ENCODE data around the gene PELI2. TPM values are rescaled to one million over a fixed set of nuclear protein-coding genes. Genes with fewer than 3 reads are reported as not detected.

PELI2 gene
- total RNA-seq, 1 experiment from 2014 or later, result 2.0 TPM

- DNase-seq (ENCODE audit: low read depth, low spot score) (no peak), ATAC-seq (no peak)
- ChIA-PET POLR2A (no interaction called here), CTCF (no interaction called here), RAD21 (ENCODE audit: low non-redundant PET in 1 of 2, low total read pairs in 2 of 2, uncharacterized antibody in 2 of 2, unreplicated experiment in 2 of 2) (no interaction called here)
- intact Hi-C loops (cut with micrococcal nuclease), result no loop called here
- Histone ChIP-seq H3K4me3 (replicated peaks in 1 of 2; ENCODE audit: low read depth in 1 of 2, low read length in 2 of 2) (no peak overlapping the region), H3K79me2 (ENCODE audit: insufficient read depth, low read length) (no peaks in the 10 kb centered on the region), H3K9ac (ENCODE audit: low read length) (no peak overlapping the region), H3K36me3 (ENCODE audit: control insufficient read depth in 1 of 2, insufficient read depth in 2 of 2, low read length in 2 of 2) (no peaks in the 10 kb centered on the region), H3K4me1 (ENCODE audit: control insufficient read depth in 1 of 2, insufficient read depth in 2 of 2, low read length in 2 of 2) (no peaks in the 10 kb centered on the region), H3K27me3 (ENCODE audit: insufficient read depth, low read length) (peaks cover 56% of the 10 kb centered on the region), H3K9me2 (ENCODE audit: insufficient read depth) (no peaks in the 10 kb centered on the region), H3K4me2 (ENCODE audit: low read length) (no peak overlapping the region), H3K27ac (ENCODE audit: low read depth, low read length) (no peak overlapping the region), H4K20me1 (ENCODE audit: insufficient read depth) (no peaks in the 10 kb centered on the region), H2AFZ (ENCODE audit: low read depth, low read length, poor library complexity, severe bottlenecking) (no peak overlapping the region), H3K9me3 (ENCODE audit: control insufficient read depth in 1 of 2, insufficient read depth in 1 of 2, low read depth in 1 of 2, low read length in 2 of 2) (no peaks in the 10 kb centered on the region)
- BruUV-seq (replicated peaks), result no TSS peak
- TF ChIP-seq JUND (IDR thresholded peaks at IDR 0.05) (no peak), SP1 (IDR thresholded peaks at IDR 0.05; ENCODE audit: low read depth) (no peak), RAD21 (IDR thresholded peaks at IDR 0.05; ENCODE audit: low read depth) (no peak), POLR2AphosphoS5 (IDR thresholded peaks at IDR 0.05; ENCODE audit: low read depth, low read length) (no peak), SRF (IDR thresholded peaks at IDR 0.05; ENCODE audit: low read depth) (no peak), EZH2phosphoT487 (IDR thresholded peaks at IDR 0.05; ENCODE audit: borderline replicate concordance) (no peak)
These were observed 35.3 kb upstream of the PELI2 start for GRCh38 chr14:56082880-56083279.

- Histone ChIP-seq H3K9ac (ENCODE audit: low read length) (no peak overlapping the region), H3K36me3 (ENCODE audit: control insufficient read depth in 1 of 2, insufficient read depth in 2 of 2, low read length in 2 of 2) (no peaks in the 10 kb centered on the region), H3K4me1 (ENCODE audit: control insufficient read depth in 1 of 2, insufficient read depth in 2 of 2, low read length in 2 of 2) (no peaks in the 10 kb centered on the region), H3K27me3 (ENCODE audit: insufficient read depth, low read length) (peaks cover 61% of the 10 kb centered on the region), H3K9me2 (ENCODE audit: insufficient read depth) (no peaks in the 10 kb centered on the region), H3K27ac (ENCODE audit: low read depth, low read length) (no peak overlapping the region), H3K79me2 (ENCODE audit: insufficient read depth, low read length) (no peaks in the 10 kb centered on the region), H2AFZ (ENCODE audit: low read depth, low read length, poor library complexity, severe bottlenecking) (no peak overlapping the region), H3K9me3 (ENCODE audit: control insufficient read depth in 1 of 2, insufficient read depth in 1 of 2, low read depth in 1 of 2, low read length in 2 of 2) (no peaks in the 10 kb centered on the region), H4K20me1 (ENCODE audit: insufficient read depth) (no peaks in the 10 kb centered on the region), H3K4me2 (ENCODE audit: low read length) (no peak overlapping the region), H3K4me3 (replicated peaks in 1 of 2; ENCODE audit: low read depth in 1 of 2, low read length in 2 of 2) (no peak overlapping the region)
- DNase-seq (ENCODE audit: low read depth, low spot score), result no peak
- ATAC-seq, result peak; percentile 72
- ChIA-PET CTCF (interaction anchor here (1.2 kb wide), 1 partner anchor 10 kb away, joined by 3 read pairs; no protein-coding TSS in a partner anchor), POLR2A (no interaction called here), RAD21 (ENCODE audit: low non-redundant PET in 1 of 2, low total read pairs in 2 of 2, uncharacterized antibody in 2 of 2, unreplicated experiment in 2 of 2) (no interaction called here)
- intact Hi-C loops (cut with micrococcal nuclease), result no loop called here
- TF ChIP-seq SRF (IDR thresholded peaks at IDR 0.05; ENCODE audit: low read depth) (no peak), EZH2 (IDR thresholded peaks at IDR 0.05) (no peak), RAD21 (IDR thresholded peaks at IDR 0.05; ENCODE audit: low read depth) (peak; percentile 36), CEBPB (IDR thresholded peaks at IDR 0.05; ENCODE audit: low read depth) (no peak), REST (IDR thresholded peaks at IDR 0.05; ENCODE audit: low read depth) (no peak), ZBTB33 (IDR thresholded peaks at IDR 0.05; ENCODE audit: extremely low read depth, insufficient replicate concordance, low read length) (no peak)
- TF ChIP-seq, protein P1, sequence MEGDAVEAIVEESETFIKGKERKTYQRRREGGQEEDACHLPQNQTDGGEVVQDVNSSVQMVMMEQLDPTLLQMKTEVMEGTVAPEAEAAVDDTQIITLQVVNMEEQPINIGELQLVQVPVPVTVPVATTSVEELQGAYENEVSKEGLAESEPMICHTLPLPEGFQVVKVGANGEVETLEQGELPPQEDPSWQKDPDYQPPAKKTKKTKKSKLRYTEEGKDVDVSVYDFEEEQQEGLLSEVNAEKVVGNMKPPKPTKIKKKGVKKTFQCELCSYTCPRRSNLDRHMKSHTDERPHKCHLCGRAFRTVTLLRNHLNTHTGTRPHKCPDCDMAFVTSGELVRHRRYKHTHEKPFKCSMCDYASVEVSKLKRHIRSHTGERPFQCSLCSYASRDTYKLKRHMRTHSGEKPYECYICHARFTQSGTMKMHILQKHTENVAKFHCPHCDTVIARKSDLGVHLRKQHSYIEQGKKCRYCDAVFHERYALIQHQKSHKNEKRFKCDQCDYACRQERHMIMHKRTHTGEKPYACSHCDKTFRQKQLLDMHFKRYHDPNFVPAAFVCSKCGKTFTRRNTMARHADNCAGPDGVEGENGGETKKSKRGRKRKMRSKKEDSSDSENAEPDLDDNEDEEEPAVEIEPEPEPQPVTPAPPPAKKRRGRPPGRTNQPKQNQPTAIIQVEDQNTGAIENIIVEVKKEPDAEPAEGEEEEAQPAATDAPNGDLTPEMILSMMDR (IDR thresholded peaks at IDR 0.05 in 2 of 3, conservative IDR thresholded peaks at IDR 0.05 in 1 of 3; ENCODE audit: borderline replicate concordance in 1 of 3, insufficient read depth in 1 of 3, low read depth in 2 of 3, low read length in 2 of 3), result peak in 2 of 3 experiments; percentile 18 to 19; a peak in 1 of 6 replicates
- BruUV-seq (replicated peaks), result no TSS peak
These were observed 32.7 kb upstream of the PELI2 start for GRCh38 chr14:56085471-56085870.
